Right ventricle myocardium inferior (tissue), 1 donor: ENCODE measurements around the gene ZDHHC22. TPM values are rescaled to one million over a fixed set of nuclear protein-coding genes. Genes with fewer than 3 reads are reported as not detected.
A peak's percentile ranks its signal among the peaks of the same experiment; 100 is the strongest.

Experiments
- ATAC-seq: fragments of 200-7000 bp; cut with Tn5 transposase; one replicate; pipeline ENCODE4 v1.9.1; 2020; ENCODE audit warnings: mild to moderate bottlenecking, moderate library complexity
- DNase-seq: peaks from one replicate; pipeline ENCODE4 v3.0.0; 2021; ENCODE audit errors: missing footprints
- intact Hi-C: fragments of 100-400 bp; cut with DNase I; formaldehyde crosslinking; loops from one replicate; pipeline ENCODE4 v1.11.0; 2022
- total RNA-seq: library from RNA; stranded (reverse); fragmentation: NEBNext Ultra II Directional; extraction: Animal tissue kit (Norgen Biotek cat#: 25700); gene quantifications from one replicate; pipeline ENCODE4 v1.2.1, GENCODE V29; 2021
- donor health status: DM: no; HTN: yes; CAD: no; lungs with severe emphysema.

Gene ZDHHC22
- total RNA-seq, 1 donor from 2014 or later = not detected

- intact Hi-C loops = loop anchor here (2.0 to 10.0 kb wide), 2 partner anchors 16 to 378 kb away; no protein-coding TSS in a partner anchor
- no peak for ATAC-seq
- DNase-seq = no peak
Measured at GRCh38 chr14:77092676-77093075, 48.9 kb downstream of the ZDHHC22 start.

- no peak for ATAC-seq
- DNase-seq = no peak
- intact Hi-C loops = loop anchor here (10.0 kb wide), 1 partner anchor 377 kb away; no protein-coding TSS in a partner anchor
Measured at GRCh38 chr14:77091518-77091917, 50.1 kb downstream of the ZDHHC22 start.

GRCh38 chr14:77088645-77089044 is 52.9 kb downstream of the ZDHHC22 start:
- intact Hi-C loops = no loop called here
- DNase-seq (no peak), ATAC-seq (no peak)

GRCh38 chr14:77088219-77088618 is 53.4 kb downstream of the ZDHHC22 start:
- intact Hi-C loops = no loop called here
- DNase-seq = no peak
- no peak for ATAC-seq

GRCh38 chr14:77087631-77088030 is 54.0 kb downstream of the ZDHHC22 start:
- ATAC-seq (no peak), DNase-seq (no peak)
- intact Hi-C loops = no loop called here

GRCh38 chr14:77086951-77087350 is 54.6 kb downstream of the ZDHHC22 start:
- DNase-seq = no peak
- ATAC-seq = no peak
- intact Hi-C loops = no loop called here

- intact Hi-C loops = no loop called here
- ATAC-seq (peak; percentile 57), DNase-seq (no peak)
Measured at GRCh38 chr14:77086017-77086727, 55.4 kb downstream of the ZDHHC22 start.

GRCh38 chr14:77085538-77085937 is 56.1 kb downstream of the ZDHHC22 start:
- intact Hi-C loops = no loop called here
- no peak for DNase-seq
- ATAC-seq = no peak

- peak; percentile 57 for ATAC-seq
- no peak for DNase-seq
- intact Hi-C loops = no loop called here
Measured at GRCh38 chr14:77084985-77085384, 56.6 kb downstream of the ZDHHC22 start.

- intact Hi-C loops = no loop called here
- ATAC-seq = no peak
Measured at GRCh38 chr14:77083082-77083481, 58.5 kb downstream of the ZDHHC22 start.

GRCh38 chr14:77082356-77082755 is 59.2 kb downstream of the ZDHHC22 start:
- DNase-seq (no peak), ATAC-seq (no peak)
- intact Hi-C loops = no loop called here

More at GRCh38 chr14:77083082-77083481, 58.5 kb downstream of the ZDHHC22 start:
- DNase-seq = no peak

Other genes with a start within 250 kb of the ZDHHC22 start
- 41.1 TPM for gene IRF2BPL, start 113.1 kb downstream of the ZDHHC22 start, total RNA-seq
- gene CIPC, start 43.5 kb downstream of the ZDHHC22 start, total RNA-seq = 72.7 TPM
- gene TMEM63C, start 40.0 kb upstream of the ZDHHC22 start, total RNA-seq = 2.7 TPM
- not detected for gene NGB, start 129.4 kb upstream of the ZDHHC22 start, total RNA-seq
- gene POMT2, start 179.1 kb upstream of the ZDHHC22 start, total RNA-seq = 14.7 TPM
- 16.8 TPM for gene GSTZ1, start 179.2 kb upstream of the ZDHHC22 start, total RNA-seq
- 5.1 TPM for gene TMED8, start 235.3 kb upstream of the ZDHHC22 start, total RNA-seq
- gene SAMD15, start 235.6 kb upstream of the ZDHHC22 start, total RNA-seq = 0.08 TPM